HG02840 (cell line): ENCODE data around the gene RYR3.

ENCODE experiments used
- ATAC-seq: cut with Tn5 transposase; IDR thresholded peaks from one replicate; pipeline ENCODE4 v1.9.1; 2021; ENCODE audit warnings: mild to moderate bottlenecking, moderate library complexity, moderate number of reproducible peaks; ENCODE audit not compliant: unreplicated experiment, low FRiP score

Gene RYR3

GRCh38 chr15:33378866-33379480 lies 68.2 kb downstream of the RYR3 start:
- no peak for ATAC-seq

- ATAC-seq: no peak
Measured at GRCh38 chr15:33380406-33380805, 69.6 kb downstream of the RYR3 start.

DNA sequence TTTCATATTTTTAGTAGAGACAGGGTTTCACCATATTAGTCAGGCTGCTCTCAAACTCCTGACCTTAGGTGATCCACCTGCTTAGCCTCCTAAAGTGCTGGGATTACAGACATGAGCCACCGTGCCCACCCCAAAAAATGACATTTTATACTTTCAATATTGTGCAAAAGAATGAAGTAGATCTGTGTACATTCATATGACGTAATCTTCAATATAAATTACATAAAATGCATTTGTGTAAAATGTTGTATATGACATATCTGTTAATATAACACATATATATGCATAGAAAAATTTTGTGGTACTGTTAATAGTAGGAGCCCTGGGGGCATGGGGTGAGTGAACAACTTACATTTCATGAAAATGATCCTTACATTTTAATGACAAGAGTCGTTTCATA lies 71.7 kb downstream of the RYR3 start:
- no peak for ATAC-seq

GRCh38 chr15:33384307-33384706 lies 73.5 kb downstream of the RYR3 start:
- ATAC-seq: no peak

- ATAC-seq: no peak
Measured at GRCh38 chr15:33392453-33392852, 81.7 kb downstream of the RYR3 start.

- ATAC-seq: no peak
Measured at GRCh38 chr15:33393546-33393945, 82.8 kb downstream of the RYR3 start.

DNA sequence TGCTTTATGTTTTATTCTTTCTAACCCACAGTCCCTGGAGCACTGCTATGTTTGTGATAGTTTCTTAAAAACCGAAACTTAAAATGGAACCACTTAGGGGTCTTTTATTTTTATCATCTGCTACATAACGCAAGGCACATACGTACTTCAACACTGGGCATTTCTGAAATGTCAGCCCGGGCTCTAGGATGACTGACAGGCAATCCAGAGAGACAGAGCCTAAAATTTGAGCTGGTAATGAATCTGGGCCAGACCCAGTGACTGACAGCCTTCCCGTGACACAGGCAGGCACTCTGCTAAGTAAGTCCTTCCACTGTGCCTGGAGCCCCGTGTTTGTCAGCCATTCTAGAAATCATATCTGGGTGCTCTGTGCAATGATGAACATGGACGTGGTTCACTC lies 84.6 kb downstream of the RYR3 start:
- no peak for ATAC-seq

GRCh38 chr15:33395846-33396245 lies 85.1 kb downstream of the RYR3 start:
- ATAC-seq: no peak

DNA sequence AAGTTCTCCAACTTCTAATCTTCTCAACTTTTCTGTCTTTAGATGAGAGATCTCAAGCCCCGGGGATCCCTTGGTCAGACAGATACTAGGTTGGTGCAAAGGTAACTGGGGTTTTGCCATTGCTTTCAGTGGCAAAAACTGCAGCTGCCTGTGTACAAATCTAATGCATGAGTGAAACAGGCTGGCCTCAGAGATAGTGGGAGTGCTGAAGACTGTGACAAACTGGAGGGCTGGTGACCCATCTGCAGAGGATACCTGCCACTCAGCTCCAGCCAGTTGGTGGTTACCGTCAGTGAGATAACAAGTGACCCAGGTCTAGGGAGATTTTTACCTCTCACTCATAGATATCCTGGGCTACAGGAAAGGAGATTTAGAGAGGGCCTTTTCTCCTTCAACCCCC lies 85.7 kb downstream of the RYR3 start:
- ATAC-seq: no peak

GRCh38 chr15:33398555-33398954 lies 87.8 kb downstream of the RYR3 start:
- ATAC-seq: no peak

GRCh38 chr15:33400941-33401340 lies 90.2 kb downstream of the RYR3 start:
- no peak for ATAC-seq

- no peak for ATAC-seq
Measured at GRCh38 chr15:33402600-33402999, 91.8 kb downstream of the RYR3 start.

DNA sequence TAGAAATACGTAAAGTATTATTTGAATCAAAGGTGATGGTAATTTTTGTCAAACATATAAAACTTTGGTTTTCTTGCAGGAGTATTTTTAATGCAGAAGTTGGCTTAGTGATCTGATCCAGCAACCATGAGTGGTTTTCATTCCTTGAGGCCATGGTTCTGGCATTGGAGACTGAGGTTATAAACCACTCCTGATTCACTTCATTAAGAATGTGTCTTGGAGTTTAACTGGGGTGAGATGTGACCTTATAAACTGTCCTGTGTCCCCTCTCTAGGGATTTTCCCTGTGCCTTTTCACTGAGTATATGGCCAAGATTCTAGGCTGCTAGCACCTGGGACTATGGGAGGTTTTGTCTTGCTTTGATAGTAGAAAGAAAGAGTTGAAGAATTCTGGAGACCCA lies 94.3 kb downstream of the RYR3 start:
- no peak for ATAC-seq

- ATAC-seq: no peak
Measured at GRCh38 chr15:33411596-33412540, 101.1 kb downstream of the RYR3 start.

DNA sequence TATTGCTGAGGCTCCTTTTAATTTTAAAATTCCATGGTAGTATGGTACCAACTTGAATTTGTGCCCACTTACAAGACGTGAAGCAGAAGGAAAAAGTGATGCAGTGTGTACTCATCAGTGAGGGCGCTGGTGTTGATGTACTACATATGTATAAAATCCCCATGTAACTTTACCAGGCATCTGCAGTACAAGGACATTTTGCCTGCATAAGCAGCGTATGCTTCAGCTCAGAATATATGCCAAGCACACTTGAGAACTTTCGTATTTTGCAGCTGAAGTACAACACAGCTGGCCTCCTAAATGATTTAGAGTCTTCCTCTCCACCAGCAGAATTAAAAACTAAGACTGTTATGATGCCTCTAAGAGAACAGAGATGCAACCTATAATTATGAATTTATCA lies 108.9 kb downstream of the RYR3 start:
- no peak for ATAC-seq

GRCh38 chr15:33424025-33424424 lies 113.3 kb downstream of the RYR3 start:
- ATAC-seq: no peak

DNA sequence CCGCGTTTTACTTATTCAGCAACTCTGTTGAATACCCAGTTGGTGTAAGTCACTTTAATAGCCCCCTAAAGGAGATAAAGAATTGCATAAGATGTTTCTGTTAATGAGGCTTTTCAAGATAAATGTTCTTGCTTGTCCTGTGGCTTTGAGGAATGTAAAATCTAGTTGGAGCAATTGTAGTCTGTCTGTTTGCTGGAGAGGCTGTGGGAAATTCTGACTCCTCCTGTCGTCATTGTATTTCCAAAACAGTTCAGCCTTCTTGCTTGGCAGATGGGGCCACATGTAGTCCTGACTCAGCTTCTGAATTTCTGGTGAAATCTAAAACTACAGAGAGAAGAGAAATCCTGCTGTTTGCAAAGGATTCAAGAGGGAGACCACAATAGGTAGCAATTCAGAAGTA lies 114.4 kb downstream of the RYR3 start:
- ATAC-seq: no peak

DNA sequence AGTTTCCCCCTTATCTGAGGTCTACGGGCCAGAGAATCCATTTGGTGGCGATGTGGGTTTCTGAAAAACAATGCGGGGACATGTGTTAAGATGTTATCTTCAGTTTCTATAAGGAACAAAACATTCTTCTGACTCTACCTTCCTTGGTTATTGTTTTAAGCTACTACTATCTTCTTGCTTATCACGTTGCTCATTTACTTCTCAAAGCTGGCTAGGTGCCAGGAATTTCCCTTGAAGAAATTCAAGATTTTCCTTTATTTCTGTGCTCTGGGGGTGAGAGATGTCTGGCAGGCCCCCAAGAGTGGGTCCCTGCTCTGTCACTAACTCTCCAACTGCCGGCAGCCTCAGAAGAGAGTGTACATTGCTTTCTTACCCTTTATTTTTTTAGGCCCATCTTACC lies 119.8 kb downstream of the RYR3 start:
- ATAC-seq: no peak

DNA sequence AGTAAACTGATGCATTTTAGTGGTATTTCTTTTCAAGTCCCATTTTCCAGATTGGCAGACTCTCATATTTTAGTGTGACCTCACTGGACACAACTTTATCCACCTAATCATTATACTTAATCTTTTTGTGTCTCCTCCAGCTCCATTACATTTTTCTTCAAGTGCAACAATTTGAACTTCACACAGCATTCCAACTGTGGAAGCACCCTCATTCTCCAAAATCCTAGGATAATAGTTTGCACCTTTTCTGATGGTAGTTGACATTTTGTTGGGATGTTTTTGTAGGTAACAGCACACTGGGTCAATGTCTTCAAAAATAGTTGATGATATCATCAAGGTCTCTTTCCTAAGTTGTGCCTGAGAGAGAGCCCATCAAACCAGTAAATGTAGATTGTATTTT lies 123.1 kb downstream of the RYR3 start:
- no peak for ATAC-seq

DNA sequence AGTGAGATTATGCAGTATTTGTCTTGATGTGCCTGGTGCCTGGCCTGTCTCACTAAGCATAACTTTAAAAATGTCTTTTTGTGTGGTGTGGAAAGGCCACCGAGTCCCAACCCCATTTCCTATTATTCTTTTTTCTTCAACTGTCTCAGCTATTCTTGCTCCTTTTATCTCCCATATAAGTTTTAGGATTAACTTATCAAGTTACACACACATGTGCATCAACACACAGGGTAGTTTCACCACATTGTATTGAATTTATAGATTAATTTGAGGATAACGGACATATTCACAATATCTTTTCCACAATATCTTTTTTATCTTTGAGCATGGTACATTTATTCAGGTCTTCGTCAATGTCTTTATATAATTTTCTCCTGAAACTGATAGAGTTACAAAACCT lies 127.6 kb downstream of the RYR3 start:
- no peak for ATAC-seq

DNA sequence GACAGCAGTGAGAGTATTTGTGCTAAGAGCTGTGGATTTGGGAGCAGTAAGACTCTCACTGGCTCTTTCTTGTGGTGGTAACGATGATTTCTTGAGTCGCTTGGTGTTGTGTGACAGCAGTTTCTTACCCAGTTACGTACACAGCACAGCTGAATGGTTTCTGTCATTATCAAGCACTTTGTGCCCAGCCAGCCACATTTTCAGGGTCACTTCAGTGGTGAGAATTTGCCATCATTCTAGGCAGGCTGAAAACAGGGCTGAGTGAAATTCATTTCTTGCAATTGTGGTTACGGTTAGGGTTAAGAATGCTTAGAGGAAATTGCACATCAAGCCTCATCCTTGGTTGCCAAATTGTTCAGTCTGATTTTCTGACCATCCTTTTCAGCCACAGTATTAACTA lies 130.1 kb downstream of the RYR3 start:
- no peak for ATAC-seq

GRCh38 chr15:33442449-33442848 lies 131.7 kb downstream of the RYR3 start:
- no peak for ATAC-seq
